Activated CD4-positive, alpha-beta T cell treated with anti-CD3 and anti-CD28 coated beads, Interleukin-2, Interleukin-6, amounts not matched to agents 100 ng/mL and 50 ng/mL, durations not matched to agents 16 hours and 8 hours (primary cell): ENCODE data around the gene SPTB.
A peak's percentile ranks its signal among the peaks of the same experiment; 100 is the strongest.
"Not testable (repeated sequence)": the region's sequence is repeated elsewhere in the genome, so short reads cannot be mapped to it uniquely, and the experiment has no call there.

ENCODE experiments used
- DNase-seq: peaks from one replicate; pipeline ENCODE4 v3.0.0-alpha.2; 2020

The SPTB gene

GRCh38 chr14:64815257-64815656 lies 64.5 kb downstream of the SPTB start:
- no peak for DNase-seq

DNA sequence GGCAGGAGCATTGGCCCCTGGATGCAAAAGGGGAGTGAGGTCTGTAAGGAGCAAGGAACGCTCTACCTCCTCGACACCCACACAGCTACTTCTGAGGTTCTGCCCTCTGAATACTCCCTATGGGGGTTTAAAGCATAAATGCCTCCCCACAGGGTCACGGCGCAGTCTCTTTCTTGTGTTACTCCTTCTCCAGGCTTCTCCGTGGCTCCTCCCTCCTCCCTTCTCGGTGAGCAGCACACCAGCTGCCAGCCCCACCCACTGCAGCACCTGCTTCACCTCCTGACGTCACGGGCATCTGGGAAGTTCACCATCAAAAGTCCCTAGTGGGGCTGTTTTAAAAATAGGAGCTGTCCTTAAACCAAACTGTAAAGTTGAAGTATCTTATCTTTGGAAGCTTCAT lies 67.3 kb downstream of the SPTB start:
- DNase-seq = no peak

DNA sequence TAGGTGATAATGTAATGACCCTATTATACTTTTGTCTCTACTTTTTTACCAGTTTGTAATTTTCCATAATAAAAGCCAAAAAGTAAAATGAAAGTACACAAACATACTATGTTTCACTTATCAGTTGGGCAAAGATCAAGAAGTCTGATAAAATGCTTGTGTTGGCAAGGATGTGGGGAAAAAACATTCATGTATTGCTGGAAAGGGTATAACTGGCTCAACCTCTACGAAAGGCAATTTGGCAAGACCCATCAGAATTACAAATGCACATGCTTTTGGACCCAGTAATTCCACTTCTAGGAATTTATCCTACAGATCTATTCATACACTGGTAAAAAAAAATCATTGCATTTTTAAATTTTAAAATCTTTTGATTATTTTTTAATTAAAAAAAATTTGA lies 68.0 kb downstream of the SPTB start:
- no peak for DNase-seq

DNA sequence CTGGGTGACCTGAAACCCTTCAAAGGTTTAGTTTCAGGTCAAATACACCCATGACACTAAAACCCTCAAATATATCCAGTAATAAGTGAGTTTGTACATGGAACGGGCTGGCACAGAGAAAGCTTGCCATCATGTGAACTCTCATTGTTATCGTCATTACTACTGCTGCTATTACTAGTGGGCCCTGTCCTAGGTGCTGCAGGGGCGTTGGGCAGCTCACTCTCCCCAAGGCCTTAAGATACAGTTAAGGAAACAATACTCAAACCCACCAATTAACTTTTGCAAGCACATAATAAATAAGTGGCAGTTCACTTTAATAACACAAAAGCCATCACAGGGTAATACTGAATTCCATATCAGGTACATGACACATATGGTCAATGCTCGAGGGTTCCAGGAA lies 71.3 kb downstream of the SPTB start:
- no peak for DNase-seq

DNA sequence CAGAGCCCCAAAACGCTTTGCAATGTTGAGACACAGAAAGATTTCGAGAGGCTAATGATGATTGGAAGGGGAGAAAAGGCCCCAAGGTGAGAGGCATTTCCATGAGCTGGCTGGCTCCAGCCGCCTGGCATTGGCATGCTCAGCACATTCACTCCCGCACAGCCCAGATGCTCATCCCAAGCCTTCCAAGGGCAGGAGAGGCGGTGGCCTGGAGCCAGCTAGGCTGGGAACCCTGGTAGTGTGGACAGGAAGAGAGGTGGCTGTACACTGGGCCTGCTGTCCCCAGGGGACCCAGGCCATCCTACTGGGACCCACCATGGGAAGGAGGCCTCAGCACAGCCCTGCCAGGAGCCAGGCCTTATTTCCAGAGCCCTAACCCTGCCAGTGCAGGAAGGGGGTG lies 72.2 kb downstream of the SPTB start:
- DNase-seq = no peak

- DNase-seq = no peak
Observed at GRCh38 chr14:64806862-64807495, 72.7 kb downstream of the SPTB start.

DNA sequence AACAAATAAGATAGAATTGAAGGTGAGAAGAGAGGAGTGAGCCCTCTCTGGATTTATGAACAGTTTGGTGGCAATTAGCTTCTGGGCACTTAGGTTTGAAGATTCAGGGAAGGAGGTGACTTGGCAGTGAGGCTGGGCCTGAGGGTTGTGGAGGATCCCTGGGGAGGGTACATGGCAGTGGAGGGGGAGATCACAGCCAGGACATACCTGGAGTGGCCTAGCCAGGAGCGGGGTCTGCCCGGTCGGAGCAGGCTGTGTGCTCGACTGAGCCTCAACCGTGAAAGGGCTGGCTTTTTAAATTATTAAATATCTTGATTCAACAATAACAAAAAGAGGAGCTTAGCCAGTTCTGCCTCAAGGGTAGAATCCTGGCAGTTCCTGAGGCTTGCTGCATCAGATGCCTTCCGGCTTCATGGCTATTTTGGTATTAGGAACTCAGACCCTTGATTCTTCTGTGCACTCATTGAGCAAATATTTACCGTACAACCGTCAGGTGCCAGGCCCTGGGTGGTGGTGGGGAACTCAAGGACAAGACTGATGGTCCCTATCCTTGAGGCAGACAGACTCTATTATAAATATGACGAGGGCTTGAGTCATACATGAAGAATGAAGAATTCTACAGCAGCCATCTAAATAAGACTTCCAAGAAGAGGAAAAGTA lies 73.4 kb downstream of the SPTB start:
- DNase-seq = no peak

DNA sequence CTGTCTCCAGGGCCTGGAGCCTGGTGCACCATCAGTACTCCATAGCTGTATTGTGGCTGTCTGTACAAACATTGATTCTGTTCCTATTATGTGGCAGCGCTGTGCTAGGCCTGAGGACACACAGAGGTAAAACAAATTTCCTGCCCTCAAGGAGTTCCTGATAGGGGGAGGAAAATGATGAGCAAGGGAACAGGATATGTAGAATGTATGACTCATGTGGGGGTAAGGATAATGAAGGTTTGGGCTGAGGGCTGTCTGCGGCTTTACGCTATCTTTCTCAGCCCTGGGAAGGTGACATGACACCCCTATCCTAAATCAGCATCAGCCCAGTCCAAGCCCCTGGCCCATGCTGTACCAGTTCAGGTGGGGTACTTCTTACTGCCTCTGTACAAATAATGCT lies 74.1 kb downstream of the SPTB start:
- DNase-seq = not testable (repeated sequence)

GRCh38 chr14:64804754-64805260 lies 74.9 kb downstream of the SPTB start:
- no peak for DNase-seq

- no peak for DNase-seq
Observed at GRCh38 chr14:64801800-64802199, 77.9 kb downstream of the SPTB start.

GRCh38 chr14:64801046-64801445 lies 78.7 kb downstream of the SPTB start:
- DNase-seq = no peak

- DNase-seq = peak; percentile 22
Observed at GRCh38 chr14:64800000-64800399, 79.7 kb downstream of the SPTB start.

DNA sequence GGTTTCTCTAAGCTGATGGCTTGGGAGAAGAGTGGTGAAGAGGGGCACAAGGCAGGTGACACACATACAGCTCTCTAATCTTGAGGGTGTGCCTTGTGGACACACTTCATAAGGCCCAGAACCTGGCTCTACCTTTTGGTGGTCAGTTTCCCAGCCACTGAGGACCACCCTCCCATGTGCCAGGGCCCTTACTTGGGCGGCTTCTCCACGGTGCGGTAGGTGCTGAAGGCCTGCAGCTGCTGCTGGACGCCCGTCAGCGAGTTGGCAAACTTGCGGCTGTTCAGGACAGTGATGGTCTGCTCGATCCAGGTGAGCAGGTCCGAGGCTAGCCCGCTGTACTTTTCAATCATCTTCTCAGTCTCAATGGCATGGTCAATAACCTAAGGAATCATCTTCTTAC lies 80.2 kb downstream of the SPTB start:
- DNase-seq = no peak

DNA sequence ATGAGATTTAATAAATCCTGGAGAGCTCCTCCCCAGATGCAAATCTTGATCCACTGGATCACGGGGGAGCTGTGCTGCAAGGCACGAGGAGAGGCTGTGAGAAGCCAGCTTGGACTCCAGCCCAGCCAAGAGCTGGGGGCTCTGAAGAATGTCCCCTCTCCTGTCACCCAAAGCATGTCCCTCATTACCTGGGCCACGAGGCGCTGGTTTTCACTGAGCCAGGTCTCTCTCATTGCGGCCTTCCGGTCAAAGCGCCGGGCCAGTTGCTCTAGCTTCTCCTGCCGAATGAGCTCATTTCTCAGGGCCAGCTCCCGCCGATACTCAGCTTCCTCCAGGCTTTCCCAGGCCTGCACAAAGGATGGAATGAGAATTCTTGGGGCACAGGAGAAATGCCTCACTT lies 83.3 kb downstream of the SPTB start:
- DNase-seq = no peak

GRCh38 chr14:64795921-64796320 lies 83.8 kb downstream of the SPTB start:
- no peak for DNase-seq

- no peak for DNase-seq
Observed at GRCh38 chr14:64795211-64795610, 84.5 kb downstream of the SPTB start.

DNA sequence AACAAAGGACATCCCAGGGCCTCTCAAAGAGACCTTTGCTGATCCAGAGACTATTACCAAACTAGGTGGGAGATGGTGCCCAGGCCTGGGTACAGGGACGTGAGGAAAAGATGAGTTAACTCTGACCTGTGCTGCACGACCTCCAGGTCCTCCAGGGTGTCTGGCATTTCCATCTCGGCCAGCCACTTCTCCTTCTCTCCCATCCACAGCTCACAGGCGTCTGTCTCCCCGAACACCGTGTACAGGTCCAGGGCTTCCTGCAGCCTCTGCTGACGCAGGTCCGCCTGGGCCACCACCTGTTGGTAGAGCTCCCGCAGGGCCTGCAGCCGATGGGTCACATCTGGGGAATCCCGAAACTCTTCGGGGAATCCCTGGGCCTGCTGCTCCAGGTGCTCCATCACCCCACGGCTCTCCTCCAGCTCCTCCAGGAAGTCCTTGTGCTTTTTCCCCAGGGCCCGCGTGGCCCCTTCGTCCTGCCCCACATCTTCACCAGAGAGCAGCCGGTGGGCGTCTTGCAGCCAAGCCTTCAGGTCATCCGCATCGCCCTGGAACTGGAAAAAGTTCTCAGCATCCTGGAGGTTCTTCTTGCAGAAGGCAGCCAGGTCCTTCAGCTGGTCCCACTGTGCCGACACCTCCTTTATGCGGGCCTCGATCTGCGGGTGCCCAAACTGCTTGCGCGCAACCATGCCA lies 86.7 kb downstream of the SPTB start:
- DNase-seq = no peak

- no peak for DNase-seq
Observed at GRCh38 chr14:64792231-64792630, 87.5 kb downstream of the SPTB start.

DNA sequence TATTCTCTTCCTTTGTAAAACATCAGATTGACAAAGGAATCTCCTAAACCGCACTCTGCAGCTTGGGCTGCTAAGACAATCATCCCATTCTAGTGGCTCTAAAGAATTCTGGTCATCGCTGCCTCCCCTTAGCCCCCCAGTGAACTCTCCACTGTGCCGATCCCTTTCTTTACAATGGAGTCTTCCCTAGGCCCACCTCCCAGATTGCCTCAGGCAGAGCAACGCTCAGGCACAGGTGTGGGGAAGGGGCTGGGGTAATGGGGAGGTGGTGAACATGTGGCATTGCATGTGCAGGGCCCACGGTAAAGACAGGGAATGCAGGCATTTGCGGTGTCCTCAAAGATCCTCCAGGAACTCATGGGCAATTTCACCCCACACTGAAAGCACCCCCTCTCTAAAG lies 89.2 kb downstream of the SPTB start:
- no peak for DNase-seq

DNA sequence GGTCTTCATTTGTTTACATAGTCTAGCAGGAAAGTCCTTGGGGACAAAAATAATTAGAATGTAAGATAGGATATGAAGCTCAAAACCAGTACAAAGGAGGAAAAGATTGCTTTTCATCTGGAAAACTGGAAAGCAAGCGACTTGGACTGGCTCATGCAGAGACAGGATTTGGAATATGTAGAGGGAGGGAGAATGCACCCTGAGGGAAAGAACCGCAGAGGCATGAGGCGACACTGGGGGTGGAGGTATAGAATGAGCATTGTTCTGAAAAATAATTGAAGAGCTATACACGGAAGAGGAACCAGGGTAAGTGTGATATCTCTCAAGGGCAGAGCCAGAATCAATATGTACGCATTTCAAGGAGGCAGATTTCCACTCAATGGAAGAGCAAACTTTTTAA lies 90.0 kb downstream of the SPTB start:
- no peak for DNase-seq

- DNase-seq = no peak
Observed at GRCh38 chr14:64788706-64789105, 91.0 kb downstream of the SPTB start.

DNA sequence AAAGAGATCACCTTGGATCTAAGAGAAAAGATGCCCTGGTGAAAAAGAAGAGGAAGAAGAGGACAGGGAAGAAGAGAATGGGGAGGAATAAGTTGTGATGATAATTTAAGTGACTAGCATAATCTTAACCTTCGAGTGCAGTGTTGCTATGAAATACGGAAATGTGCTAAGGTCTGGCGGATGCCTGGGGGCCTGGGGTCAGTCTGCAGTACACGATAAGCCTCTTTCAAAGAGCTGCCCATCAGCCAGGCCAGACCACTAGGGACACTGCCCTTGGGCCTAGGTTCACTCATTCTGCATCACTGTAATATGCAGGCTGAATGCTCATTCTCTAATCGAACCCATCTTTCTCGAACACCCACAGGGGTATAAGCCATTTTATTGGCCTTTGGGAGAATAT lies 92.1 kb downstream of the SPTB start:
- DNase-seq = no peak

DNA sequence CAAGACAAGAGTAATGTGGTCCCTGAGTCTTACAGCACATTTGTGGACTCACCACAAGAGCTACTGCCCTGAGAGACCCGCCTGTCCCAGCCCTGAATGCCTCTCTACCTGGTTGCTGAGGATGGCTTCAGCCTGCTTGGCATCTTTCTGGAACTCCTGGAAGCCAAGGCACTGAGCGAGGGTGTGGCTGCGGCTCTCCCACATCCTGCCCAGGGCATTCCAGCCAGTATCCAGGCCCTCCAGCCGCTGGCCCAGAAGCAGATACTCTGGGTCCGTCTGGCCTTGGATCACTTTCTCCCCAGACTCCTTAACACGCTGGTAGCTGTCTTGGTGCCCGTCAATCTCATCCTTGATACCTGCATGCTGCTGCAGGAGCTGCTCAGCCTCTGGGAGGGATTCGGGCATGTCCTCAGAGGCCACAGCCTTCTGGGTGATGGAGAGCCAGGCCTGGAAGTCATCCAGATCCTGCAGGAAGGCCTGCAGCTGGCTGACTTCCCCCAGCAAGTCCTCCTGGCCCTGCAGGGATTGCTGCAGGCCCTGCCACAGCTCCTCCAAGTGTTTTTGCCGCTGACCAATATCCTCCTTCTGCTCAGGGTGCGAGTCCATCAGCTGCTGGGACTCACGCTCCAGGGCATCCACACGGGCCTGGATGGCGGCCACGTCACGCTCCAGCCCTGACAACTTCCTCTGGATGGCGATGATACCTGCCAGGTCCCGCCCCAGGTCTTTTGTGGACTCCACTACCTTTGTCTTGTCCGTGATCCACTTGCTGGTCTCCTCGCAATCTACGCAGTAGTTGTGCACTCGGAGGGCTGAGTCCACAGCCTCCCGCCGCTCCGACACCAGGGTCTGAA lies 93.2 kb downstream of the SPTB start:
- no peak for DNase-seq
